Islet precursor cell (in vitro differentiated cells): ENCODE measurements around the gene SEMA6B.
"Not testable (repeated sequence)": the region's sequence is repeated elsewhere in the genome, so short reads cannot be mapped to it uniquely, and the experiment has no call there.

Source experiments
- DNase-seq: peaks from one replicate; pipeline ENCODE4 v3.0.0-alpha.2; 2018

The SEMA6B gene, protein sequence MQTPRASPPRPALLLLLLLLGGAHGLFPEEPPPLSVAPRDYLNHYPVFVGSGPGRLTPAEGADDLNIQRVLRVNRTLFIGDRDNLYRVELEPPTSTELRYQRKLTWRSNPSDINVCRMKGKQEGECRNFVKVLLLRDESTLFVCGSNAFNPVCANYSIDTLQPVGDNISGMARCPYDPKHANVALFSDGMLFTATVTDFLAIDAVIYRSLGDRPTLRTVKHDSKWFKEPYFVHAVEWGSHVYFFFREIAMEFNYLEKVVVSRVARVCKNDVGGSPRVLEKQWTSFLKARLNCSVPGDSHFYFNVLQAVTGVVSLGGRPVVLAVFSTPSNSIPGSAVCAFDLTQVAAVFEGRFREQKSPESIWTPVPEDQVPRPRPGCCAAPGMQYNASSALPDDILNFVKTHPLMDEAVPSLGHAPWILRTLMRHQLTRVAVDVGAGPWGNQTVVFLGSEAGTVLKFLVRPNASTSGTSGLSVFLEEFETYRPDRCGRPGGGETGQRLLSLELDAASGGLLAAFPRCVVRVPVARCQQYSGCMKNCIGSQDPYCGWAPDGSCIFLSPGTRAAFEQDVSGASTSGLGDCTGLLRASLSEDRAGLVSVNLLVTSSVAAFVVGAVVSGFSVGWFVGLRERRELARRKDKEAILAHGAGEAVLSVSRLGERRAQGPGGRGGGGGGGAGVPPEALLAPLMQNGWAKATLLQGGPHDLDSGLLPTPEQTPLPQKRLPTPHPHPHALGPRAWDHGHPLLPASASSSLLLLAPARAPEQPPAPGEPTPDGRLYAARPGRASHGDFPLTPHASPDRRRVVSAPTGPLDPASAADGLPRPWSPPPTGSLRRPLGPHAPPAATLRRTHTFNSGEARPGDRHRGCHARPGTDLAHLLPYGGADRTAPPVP

GRCh38 chr19:4559569-4559968 is at the start of gene SEMA6B:
Gene SEMA6B, minus strand, starts transcription at chr19:4559684. Its CDS starts 1,227 bp downstream, at chr19:4558457.
- DNase-seq = no peak

DNA sequence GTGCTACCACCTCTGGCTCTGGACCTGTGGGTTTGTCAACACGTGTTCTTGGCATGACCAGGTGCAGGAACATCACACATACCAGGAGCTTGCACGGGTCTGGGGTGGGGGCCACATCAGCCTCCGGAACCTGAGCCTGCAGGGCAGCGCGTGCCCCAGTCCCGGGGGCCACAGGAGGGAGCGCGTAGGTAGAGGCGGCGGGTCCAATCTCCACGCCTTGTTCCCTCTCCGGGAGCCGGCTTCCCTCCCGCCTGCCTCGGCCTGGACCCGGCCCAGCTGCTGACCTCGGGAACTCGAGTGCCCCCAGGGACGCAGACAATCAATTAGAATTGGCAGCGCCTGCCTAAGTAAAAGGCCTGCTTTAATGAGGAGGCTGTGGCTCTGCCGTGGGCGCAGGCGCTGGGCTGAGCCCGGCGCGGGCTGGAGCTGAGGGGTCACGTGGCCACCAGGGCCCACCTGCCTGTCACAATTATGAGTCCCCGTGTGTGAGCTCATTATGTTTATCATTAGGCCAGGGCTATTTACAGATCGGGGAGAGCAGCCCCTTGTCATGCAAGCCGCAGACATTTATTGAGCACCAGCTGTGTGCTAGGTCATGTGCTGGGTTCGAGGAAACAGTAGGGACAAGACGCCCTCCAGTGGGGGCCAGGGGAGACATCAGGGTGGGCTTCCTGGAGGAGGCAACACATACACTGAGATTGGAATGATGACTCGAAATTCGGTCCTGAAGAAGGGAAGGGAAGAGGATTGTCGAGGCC is 47.6 kb upstream of the SEMA6B start:
- peak; percentile 78 for DNase-seq

DNA sequence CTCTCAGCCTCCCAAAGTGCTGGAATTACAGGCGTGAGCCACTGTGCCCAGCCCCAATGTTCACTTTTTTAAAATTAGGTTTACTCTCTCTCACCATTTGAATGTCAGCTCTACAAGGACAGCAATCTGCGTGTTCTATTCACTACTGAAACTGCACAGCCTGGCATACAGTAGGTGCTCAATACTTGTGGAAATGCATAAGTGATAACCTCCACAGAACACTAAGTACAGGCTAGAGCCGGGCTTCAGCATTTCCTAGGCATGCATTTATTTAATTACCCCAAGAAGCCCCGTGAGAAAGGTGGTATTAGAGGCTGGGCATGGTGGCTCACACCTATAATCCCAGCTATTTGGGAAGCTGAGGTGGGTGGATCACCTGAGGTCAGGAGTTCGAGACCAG is 46.7 kb upstream of the SEMA6B start:
- DNase-seq = no peak

DNA sequence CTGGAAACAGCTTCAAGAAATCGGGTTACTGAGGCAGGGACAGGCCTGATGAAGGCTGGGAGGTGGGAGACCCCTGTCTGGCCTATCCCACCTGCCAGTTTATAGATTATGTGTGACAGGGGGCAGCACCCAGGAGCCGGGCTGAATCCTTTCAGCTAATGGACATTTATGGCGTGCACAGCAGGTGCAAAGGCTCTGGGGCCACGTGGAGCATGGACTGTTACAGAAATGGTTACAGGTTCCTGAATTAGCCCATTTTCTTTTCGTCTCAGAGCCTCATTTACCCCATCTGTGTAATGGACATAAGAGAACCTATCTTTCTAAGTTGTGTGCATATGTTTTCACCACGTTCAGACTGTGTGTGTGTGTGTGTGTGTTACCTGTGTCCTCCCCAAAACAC is 45.4 kb upstream of the SEMA6B start:
- DNase-seq = no peak

GRCh38 chr19:4602915-4603314 is 43.4 kb upstream of the SEMA6B start:
- DNase-seq = no peak

- no peak for DNase-seq
These were observed 42.8 kb upstream of the SEMA6B start for GRCh38 chr19:4602173-4602788.

GRCh38 chr19:4600893-4601292 is 41.4 kb upstream of the SEMA6B start:
- DNase-seq = no peak

- DNase-seq = no peak
These were observed 40.6 kb upstream of the SEMA6B start for GRCh38 chr19:4600082-4600481.

GRCh38 chr19:4598712-4599111 is 39.2 kb upstream of the SEMA6B start:
- DNase-seq = peak; percentile 38

GRCh38 chr19:4597975-4598671 is 38.6 kb upstream of the SEMA6B start:
- DNase-seq = no peak

GRCh38 chr19:4597278-4597974 is 37.9 kb upstream of the SEMA6B start:
- peak; percentile 41 for DNase-seq

DNA sequence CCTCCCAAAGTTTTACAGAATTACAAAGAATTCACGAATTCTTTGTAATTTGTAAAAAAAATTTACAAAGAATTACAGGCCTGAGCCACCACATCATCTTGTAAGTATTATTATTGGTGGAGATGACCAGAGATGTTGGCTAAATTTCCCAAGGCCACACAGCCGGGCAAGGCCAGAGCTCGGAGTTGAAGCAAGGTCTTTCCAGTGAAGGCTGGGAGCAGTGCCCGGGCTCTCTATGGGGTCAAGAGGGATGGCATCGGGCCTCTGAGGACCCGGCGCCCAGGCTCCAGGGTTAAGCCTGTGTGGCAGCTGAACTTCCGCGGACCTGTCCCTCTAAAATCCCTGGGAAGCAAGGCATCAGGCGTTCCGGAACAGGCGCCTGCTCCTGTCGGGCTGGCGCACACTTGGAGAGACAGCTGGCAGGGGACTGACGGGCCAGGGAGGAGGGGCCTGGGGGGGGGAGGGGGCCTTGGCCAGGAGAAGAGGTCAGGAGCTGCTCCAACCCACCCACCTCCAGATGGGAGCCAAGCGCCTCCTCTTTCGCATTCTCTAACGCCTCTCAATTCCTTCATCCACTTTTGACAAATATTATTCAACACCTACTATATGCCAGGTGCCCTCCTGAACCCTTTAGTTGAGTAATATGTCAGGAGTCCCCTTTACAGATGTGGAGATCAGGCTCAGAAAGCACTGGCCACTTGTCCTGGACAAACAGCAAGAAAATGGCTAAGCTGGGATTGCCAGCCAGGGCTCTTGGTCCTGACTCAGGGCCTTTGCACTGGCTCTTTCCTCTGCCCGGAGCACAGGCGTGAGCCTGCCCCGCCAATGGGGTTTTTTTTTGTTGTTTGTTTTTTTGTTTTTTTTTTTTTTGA is 36.8 kb upstream of the SEMA6B start:
- DNase-seq = no peak

DNA sequence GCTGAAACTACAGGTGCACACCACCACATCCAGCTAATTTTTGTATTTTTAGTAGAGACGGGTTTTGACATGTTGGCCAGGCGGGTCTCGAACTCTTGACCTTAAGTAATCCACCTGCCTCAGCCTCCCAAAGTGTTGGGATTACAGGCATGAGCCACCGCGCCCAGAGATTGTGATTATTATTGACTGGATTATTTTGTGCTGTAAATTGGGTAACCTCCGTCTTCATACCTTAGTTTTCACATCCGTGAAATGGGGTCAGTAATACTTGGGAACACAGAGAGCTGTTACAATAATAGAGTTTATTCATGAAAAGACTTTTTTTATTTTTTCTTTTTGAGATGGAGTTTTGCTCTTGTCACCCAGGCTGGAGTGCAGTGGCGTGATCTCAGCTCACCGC is 35.7 kb upstream of the SEMA6B start:
- DNase-seq = not testable (repeated sequence)

DNA sequence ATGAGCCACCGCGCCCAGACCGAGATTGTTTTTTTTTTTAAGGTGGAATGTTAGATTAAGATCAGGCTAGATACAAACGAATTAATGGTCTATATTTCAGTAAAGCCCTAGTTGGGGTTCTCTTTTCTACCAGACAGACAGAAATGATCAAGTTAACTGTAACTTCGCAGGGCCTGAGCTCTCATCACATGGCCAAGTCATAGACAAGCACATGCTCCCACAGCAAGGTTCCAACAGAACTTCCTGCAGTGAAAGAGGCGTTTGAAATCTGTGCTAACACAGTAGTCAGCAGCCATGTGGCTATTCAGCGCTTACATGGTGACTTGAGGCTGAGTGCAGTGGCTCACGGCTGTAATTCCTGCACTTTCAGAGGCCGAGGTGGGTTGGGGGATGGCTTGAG is 34.7 kb upstream of the SEMA6B start:
- DNase-seq = no peak

DNA sequence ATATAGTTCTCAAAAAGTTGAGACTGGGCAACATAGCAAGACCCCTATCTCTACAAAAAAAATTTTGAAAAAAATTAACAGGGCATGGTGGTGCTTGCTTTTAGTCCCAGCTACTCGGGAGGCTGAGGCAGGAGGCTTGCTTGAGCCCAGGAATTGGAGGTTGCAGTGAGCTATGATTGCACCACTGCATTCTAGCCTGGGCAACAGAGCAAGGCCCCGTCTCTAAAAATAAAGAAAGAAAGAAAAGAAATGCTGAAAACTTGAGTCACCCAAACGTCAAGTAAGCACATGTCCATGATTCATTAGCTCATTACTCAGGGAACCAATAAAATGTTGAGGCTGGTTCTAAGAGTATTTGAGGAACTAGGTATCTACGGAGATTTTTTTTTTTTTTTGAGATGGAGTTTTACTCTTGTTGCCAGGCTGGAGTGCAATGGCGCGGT is 33.9 kb upstream of the SEMA6B start:
- no peak for DNase-seq

- no peak for DNase-seq
These were observed 33.0 kb upstream of the SEMA6B start for GRCh38 chr19:4592445-4592844.

- peak; percentile 38 for DNase-seq
These were observed 31.8 kb upstream of the SEMA6B start for GRCh38 chr19:4591320-4591719.

- DNase-seq = no peak
These were observed 31.1 kb upstream of the SEMA6B start for GRCh38 chr19:4590559-4590958.

DNA sequence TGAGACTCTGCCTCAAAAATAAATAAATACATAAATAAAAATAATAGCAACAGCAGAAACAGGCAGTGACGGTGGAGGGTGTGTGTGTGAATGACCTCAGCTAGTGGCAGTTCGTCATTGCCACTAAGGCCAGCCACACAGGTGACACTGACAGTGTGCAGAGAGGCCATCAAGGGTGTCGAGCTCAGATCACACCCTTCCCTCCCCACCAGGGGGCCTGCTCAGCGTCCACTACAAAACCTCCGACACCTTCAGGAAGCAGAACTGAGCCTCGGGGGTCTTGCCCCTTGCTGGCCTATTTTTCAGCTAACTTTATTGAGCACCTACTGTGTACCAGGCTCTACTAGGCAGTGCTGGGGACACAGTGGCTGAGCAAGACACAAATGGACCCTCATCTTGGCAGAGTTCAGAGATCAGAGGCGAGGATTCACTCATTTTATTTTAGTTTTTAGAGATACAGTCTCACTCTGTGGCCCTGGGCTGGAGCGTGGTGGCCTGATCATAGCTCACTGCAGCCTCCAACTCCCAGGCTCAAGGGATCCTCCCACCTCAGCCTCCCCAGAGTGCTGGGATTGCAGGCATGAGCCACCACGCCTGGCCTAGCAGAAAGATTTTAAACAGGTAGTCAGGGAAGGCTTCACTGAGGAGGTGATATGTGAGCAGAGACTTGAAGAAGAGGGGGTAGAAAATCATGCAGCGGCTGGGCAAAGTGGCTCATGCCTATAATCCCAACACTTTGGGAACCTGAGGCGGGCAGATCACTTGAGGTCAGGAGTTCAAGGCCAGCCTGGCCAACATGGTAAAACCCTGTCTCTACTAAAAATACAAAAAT is 30.3 kb upstream of the SEMA6B start:
- DNase-seq = peak; percentile 64
